GM23338 (cell line): ENCODE measurements around the gene TRPC6. TPM values are rescaled to one million over a fixed set of nuclear protein-coding genes. Genes with fewer than 3 reads are reported as not detected.

Source experiments
- ATAC-seq: fragments of 200-7000 bp; cut with Tn5 transposase; 3 replicates; pipeline ENCODE4 v1.9.1; 2020
- DNase-seq: peaks from one replicate; pipeline ENCODE4 v3.0.0-alpha.2; 2015; ENCODE audit warnings: low spot score
- H2AFZ ChIP-seq: fragments of 200-600 bp; sonication (generic); 2 replicates; pipeline ENCODE4 v1.8.0; 2016; ENCODE audit warnings: antibody characterized with exemption, mild to moderate bottlenecking, moderate library complexity
- H3F3A ChIP-seq: fragments of 200-600 bp; sonication (generic); replicated peaks from 2 replicates; pipeline ENCODE4 v1.8.0; 2017; ENCODE audit warnings: antibody characterized with exemption, mixed run types, low read depth
- H3K27ac ChIP-seq: fragments of 200-600 bp; sonication (generic); 2 replicates; pipeline ENCODE4 v1.6.1; 2016; ENCODE audit warnings: low read depth
- H3K27me3 ChIP-seq: fragments of 200-600 bp; sonication (generic); 2 replicates; pipeline ENCODE4 v1.8.0; 2016; ENCODE audit warnings: mild to moderate bottlenecking, mixed run types, moderate library complexity; ENCODE audit not compliant: insufficient read depth
- H3K36me3 ChIP-seq: fragments of 200-600 bp; sonication (generic); 2 replicates; pipeline ENCODE4 v1.8.0; 2016; ENCODE audit warnings: mild to moderate bottlenecking; ENCODE audit not compliant: insufficient read depth
- H3K4me1 ChIP-seq: fragments of 200-600 bp; sonication (generic); 2 replicates; pipeline ENCODE4 v1.8.0; 2016; ENCODE audit warnings: mild to moderate bottlenecking, moderate library complexity; ENCODE audit not compliant: insufficient read depth
- H3K4me2 ChIP-seq: fragments of 200-600 bp; sonication (generic); 2 replicates; pipeline ENCODE4 v1.7.1; 2017; ENCODE audit warnings: mixed run types
- H3K4me3 ChIP-seq: fragments of 200-600 bp; sonication (generic); 2 replicates; pipeline ENCODE4 v1.6.1; 2016; ENCODE audit warnings: mixed run types
- H3K79me2 ChIP-seq: fragments of 200-600 bp; sonication (generic); replicated peaks from 2 replicates; pipeline ENCODE4 v1.8.0; 2017; ENCODE audit warnings: mild to moderate bottlenecking; ENCODE audit not compliant: insufficient read depth
- H3K9me2 ChIP-seq: fragments of 200-600 bp; sonication (generic); 2 replicates; pipeline ENCODE4 v1.8.0; 2017; ENCODE audit not compliant: insufficient read depth
- H4K20me1 ChIP-seq: fragments of 200-600 bp; sonication (generic); replicated peaks from 2 replicates; pipeline ENCODE4 v1.8.0; 2017; ENCODE audit warnings: mild to moderate bottlenecking; ENCODE audit not compliant: insufficient read depth
- H3K27ac Mint-ChIP-seq: 2 replicates; pipeline ENCODE4 v1.8.0; 2020; ENCODE audit warnings: inconsistent platforms, mild to moderate bottlenecking, moderate library complexity, mixed read lengths
- H3K27me3 Mint-ChIP-seq: 3 replicates; pipeline ENCODE4 v1.8.0; 2022; ENCODE audit warnings: low read depth, mild to moderate bottlenecking, moderate library complexity, mixed read lengths, inconsistent platforms; ENCODE audit not compliant: insufficient read depth, poor library complexity
- H3K36me3 Mint-ChIP-seq: 3 replicates; pipeline ENCODE4 v1.8.0; 2021; ENCODE audit warnings: low read depth, mild to moderate bottlenecking, inconsistent platforms, moderate library complexity, mixed read lengths
- H3K4me1 Mint-ChIP-seq: 3 replicates; pipeline ENCODE4 v1.8.0; 2020; ENCODE audit warnings: mild to moderate bottlenecking, inconsistent platforms, mixed read lengths
- H3K4me3 Mint-ChIP-seq: 3 replicates; pipeline ENCODE4 v1.8.0; 2021; ENCODE audit warnings: moderate library complexity, mild to moderate bottlenecking, inconsistent platforms, mixed read lengths
- H3K9me3 Mint-ChIP-seq: 3 replicates; pipeline ENCODE4 v1.8.0; 2020; ENCODE audit warnings: moderate library complexity, mild to moderate bottlenecking, inconsistent platforms, mixed read lengths
- CREB1 ChIP-seq: fragments of 250-450 bp; sonication (Bioruptor Pico); IDR thresholded peaks from 2 replicates; pipeline ENCODE4 v1.5.0; 2020; ENCODE audit warnings: low read depth, mild to moderate bottlenecking, moderate library complexity
- EZH2 ChIP-seq: fragments of 200-600 bp; sonication (generic); IDR thresholded peaks from one replicate; pipeline ENCODE4 v1.8.0; 2017; ENCODE audit warnings: antibody characterized with exemption, mild to moderate bottlenecking, low read depth; ENCODE audit not compliant: unreplicated experiment
- NANOG ChIP-seq: IDR thresholded peaks from 2 replicates; pipeline ENCODE4 v1.6.1; 2016; ENCODE audit warnings: antibody characterized with exemption, borderline replicate concordance
- POLR2AphosphoS5 ChIP-seq: IDR thresholded peaks from 2 replicates; pipeline ENCODE4 v1.6.1; 2016; ENCODE audit warnings: antibody characterized with exemption, low read depth
- REST ChIP-seq: IDR thresholded peaks from one replicate; pipeline ENCODE4 v1.6.1; 2018; ENCODE audit warnings: antibody characterized with exemption; ENCODE audit not compliant: unreplicated experiment
- ZNF114 ChIP-seq: fragments of 250-450 bp; sonication (Bioruptor Pico); IDR thresholded peaks from 2 replicates; pipeline ENCODE4 v1.5.0; 2020; ENCODE audit warnings: mild to moderate bottlenecking, moderate library complexity
- ZNF331 ChIP-seq: fragments of 250-450 bp; sonication (Bioruptor Pico); IDR thresholded peaks from 2 replicates; pipeline ENCODE4 v1.5.0; 2020; ENCODE audit warnings: low read depth, mild to moderate bottlenecking, moderate library complexity
- polyA plus RNA-seq: library from polyadenylated mRNA; unstranded; fragments of >200 nt; fragmentation: Nextera tagmentation; extraction: Ambion mirVana; gene quantifications from 2 replicates; pipeline ENCODE4 v1.2.1, GENCODE V29; 2016
- total RNA-seq: library from RNA; depleted of rRNA; stranded (reverse); fragments of >200 nt; shearing (Covaris generic); gene quantifications from 2 replicates; pipeline ENCODE4 v1.2.3, GENCODE V29; 2014
- TF ChIP-seq, protein P1 (sequence below), 2 experiments: fragments of 200-600 bp in 1 of 2; sonication (generic) in 1 of 2; conservative IDR thresholded peaks; 2 replicates each; pipeline versions ENCODE4 v1.5.1 to v1.6.1; 2016 to 2017; ENCODE audit warnings: antibody characterized with exemption in 2 of 2, low read depth in 2 of 2, mild to moderate bottlenecking in 2 of 2, moderate library complexity in 1 of 2
- TF ChIP-seq, protein P2 (sequence below): fragments of 250-450 bp; sonication (Bioruptor Pico); IDR thresholded peaks from 2 replicates; pipeline ENCODE4 v1.5.0; 2020; ENCODE audit warnings: mild to moderate bottlenecking, moderate library complexity
- TF ChIP-seq, protein P3 (sequence below): IDR thresholded peaks from 2 replicates; pipeline ENCODE4 v1.6.1; 2016; ENCODE audit warnings: antibody characterized with exemption

TRPC6 gene
- total and polyA plus RNA-seq, 2 experiments from 2014 or later, result 0.05 to 4.4 TPM

- no peaks in the 10 kb centered on the region for H3K9me3 Mint-ChIP-seq
- H3K27ac Mint-ChIP-seq, result no peak overlapping the region
- H3K4me1 Mint-ChIP-seq, result peaks cover 13% of the 10 kb centered on the region
- Histone ChIP-seq H3K36me3 (no peaks in the 10 kb centered on the region), H4K20me1 (no peaks in the 10 kb centered on the region), H2AFZ (no peak overlapping the region), H3K27ac (no peak overlapping the region), H3K4me2 (no peak overlapping the region), H3F3A (no peaks in the 10 kb centered on the region), H3K4me3 (no peak overlapping the region), H3K9me2 (no peaks in the 10 kb centered on the region), H3K27me3 (no peaks in the 10 kb centered on the region), H3K4me1 (0 out of 2 replicates have a peak, but pooled peaks cover 6% of the 10 kb centered on the region), H3K79me2 (no peaks in the 10 kb centered on the region)
- no peak overlapping the region for H3K4me3 Mint-ChIP-seq
- ATAC-seq (no peak), DNase-seq (no peak)
- TF ChIP-seq POLR2AphosphoS5 (no peak), ZNF114 (CRISPR knock-in tag) (no peak), NANOG (no peak), REST (no peak), EZH2 (no peak), ZNF331 (CRISPR knock-in tag) (no peak), CREB1 (CRISPR knock-in tag) (no peak)
- TF ChIP-seq, protein P1, sequence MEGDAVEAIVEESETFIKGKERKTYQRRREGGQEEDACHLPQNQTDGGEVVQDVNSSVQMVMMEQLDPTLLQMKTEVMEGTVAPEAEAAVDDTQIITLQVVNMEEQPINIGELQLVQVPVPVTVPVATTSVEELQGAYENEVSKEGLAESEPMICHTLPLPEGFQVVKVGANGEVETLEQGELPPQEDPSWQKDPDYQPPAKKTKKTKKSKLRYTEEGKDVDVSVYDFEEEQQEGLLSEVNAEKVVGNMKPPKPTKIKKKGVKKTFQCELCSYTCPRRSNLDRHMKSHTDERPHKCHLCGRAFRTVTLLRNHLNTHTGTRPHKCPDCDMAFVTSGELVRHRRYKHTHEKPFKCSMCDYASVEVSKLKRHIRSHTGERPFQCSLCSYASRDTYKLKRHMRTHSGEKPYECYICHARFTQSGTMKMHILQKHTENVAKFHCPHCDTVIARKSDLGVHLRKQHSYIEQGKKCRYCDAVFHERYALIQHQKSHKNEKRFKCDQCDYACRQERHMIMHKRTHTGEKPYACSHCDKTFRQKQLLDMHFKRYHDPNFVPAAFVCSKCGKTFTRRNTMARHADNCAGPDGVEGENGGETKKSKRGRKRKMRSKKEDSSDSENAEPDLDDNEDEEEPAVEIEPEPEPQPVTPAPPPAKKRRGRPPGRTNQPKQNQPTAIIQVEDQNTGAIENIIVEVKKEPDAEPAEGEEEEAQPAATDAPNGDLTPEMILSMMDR (conservative IDR thresholded peaks at IDR 0.05; ENCODE audit: low read depth in 2 of 2), result no peak
- TF ChIP-seq, protein P2, sequence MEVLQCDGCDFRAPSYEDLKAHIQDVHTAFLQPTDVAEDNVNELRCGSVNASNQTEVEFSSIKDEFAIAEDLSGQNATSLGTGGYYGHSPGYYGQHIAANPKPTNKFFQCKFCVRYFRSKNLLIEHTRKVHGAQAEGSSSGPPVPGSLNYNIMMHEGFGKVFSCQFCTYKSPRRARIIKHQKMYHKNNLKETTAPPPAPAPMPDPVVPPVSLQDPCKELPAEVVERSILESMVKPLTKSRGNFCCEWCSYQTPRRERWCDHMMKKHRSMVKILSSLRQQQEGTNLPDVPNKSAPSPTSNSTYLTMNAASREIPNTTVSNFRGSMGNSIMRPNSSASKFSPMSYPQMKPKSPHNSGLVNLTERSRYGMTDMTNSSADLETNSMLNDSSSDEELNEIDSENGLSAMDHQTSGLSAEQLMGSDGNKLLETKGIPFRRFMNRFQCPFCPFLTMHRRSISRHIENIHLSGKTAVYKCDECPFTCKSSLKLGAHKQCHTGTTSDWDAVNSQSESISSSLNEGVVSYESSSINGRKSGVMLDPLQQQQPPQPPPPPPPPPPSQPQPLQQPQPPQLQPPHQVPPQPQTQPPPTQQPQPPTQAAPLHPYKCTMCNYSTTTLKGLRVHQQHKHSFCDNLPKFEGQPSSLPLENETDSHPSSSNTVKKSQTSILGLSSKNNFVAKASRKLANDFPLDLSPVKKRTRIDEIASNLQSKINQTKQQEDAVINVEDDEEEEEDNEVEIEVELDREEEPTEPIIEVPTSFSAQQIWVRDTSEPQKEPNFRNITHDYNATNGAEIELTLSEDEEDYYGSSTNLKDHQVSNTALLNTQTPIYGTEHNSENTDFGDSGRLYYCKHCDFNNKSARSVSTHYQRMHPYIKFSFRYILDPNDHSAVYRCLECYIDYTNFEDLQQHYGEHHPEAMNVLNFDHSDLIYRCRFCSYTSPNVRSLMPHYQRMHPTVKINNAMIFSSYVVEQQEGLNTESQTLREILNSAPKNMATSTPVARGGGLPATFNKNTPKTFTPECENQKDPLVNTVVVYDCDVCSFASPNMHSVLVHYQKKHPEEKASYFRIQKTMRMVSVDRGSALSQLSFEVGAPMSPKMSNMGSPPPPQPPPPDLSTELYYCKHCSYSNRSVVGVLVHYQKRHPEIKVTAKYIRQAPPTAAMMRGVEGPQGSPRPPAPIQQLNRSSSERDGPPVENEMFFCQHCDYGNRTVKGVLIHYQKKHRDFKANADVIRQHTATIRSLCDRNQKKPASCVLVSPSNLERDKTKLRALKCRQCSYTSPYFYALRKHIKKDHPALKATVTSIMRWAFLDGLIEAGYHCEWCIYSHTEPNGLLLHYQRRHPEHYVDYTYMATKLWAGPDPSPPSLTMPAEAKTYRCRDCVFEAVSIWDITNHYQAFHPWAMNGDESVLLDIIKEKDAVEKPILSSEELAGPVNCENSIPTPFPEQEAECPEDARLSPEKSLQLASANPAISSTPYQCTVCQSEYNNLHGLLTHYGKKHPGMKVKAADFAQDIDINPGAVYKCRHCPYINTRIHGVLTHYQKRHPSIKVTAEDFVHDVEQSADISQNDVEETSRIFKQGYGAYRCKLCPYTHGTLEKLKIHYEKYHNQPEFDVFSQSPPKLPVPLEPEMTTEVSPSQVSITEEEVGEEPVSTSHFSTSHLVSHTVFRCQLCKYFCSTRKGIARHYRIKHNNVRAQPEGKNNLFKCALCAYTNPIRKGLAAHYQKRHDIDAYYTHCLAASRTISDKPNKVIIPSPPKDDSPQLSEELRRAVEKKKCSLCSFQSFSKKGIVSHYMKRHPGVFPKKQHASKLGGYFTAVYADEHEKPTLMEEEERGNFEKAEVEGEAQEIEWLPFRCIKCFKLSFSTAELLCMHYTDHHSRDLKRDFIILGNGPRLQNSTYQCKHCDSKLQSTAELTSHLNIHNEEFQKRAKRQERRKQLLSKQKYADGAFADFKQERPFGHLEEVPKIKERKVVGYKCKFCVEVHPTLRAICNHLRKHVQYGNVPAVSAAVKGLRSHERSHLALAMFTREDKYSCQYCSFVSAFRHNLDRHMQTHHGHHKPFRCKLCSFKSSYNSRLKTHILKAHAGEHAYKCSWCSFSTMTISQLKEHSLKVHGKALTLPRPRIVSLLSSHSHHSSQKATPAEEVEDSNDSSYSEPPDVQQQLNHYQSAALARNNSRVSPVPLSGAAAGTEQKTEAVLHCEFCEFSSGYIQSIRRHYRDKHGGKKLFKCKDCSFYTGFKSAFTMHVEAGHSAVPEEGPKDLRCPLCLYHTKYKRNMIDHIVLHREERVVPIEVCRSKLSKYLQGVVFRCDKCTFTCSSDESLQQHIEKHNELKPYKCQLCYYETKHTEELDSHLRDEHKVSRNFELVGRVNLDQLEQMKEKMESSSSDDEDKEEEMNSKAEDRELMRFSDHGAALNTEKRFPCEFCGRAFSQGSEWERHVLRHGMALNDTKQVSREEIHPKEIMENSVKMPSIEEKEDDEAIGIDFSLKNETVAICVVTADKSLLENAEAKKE (CRISPR knock-in tag), result no peak
- TF ChIP-seq, protein P3, sequence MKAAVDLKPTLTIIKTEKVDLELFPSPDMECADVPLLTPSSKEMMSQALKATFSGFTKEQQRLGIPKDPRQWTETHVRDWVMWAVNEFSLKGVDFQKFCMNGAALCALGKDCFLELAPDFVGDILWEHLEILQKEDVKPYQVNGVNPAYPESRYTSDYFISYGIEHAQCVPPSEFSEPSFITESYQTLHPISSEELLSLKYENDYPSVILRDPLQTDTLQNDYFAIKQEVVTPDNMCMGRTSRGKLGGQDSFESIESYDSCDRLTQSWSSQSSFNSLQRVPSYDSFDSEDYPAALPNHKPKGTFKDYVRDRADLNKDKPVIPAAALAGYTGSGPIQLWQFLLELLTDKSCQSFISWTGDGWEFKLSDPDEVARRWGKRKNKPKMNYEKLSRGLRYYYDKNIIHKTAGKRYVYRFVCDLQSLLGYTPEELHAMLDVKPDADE, result no peak
- H3K36me3 Mint-ChIP-seq, result no peaks in the 10 kb centered on the region
- H3K27me3 Mint-ChIP-seq, result peaks cover 2% of the 10 kb centered on the region
Observed at GRCh38 chr11:101433151-101433550, 150.7 kb downstream of the TRPC6 start.
